ENCODE data around the gene LEMD3.

Gene LEMD3

GRCh38 chr12:65169320-65170208 is at the start of gene LEMD3:
Gene LEMD3 (plus strand): TSS chr12:65169583. CDS start chr12:65169597, 14 bp downstream.
- peak; percentile 93 for DNase-seq

GRCh38 chr12:65121049-65121955 is 48.1 kb upstream of the LEMD3 start, which contains the start of gene WIF1:
Gene WIF1 (minus strand): TSS chr12:65121305. CDS start chr12:65121191, 114 bp downstream.
- peak; percentile 5 for DNase-seq

- DNase-seq = no peak
Observed at GRCh38 chr12:65121956-65122469, 47.4 kb upstream of the LEMD3 start.

GRCh38 chr12:65122703-65123102 is 46.7 kb upstream of the LEMD3 start:
- DNase-seq = no peak

- DNase-seq = no peak
Observed at GRCh38 chr12:65123435-65124063, 45.8 kb upstream of the LEMD3 start.

GRCh38 chr12:65125247-65125646 is 44.1 kb upstream of the LEMD3 start:
- DNase-seq = no peak

GRCh38 chr12:65125975-65126374 is 43.4 kb upstream of the LEMD3 start:
- no peak for DNase-seq

GRCh38 chr12:65126482-65126881 is 42.9 kb upstream of the LEMD3 start:
- no peak for DNase-seq

GRCh38 chr12:65133879-65134278 is 35.5 kb upstream of the LEMD3 start:
- DNase-seq = no peak

- DNase-seq = no peak
Observed at GRCh38 chr12:65139389-65139788, 30.0 kb upstream of the LEMD3 start.

GRCh38 chr12:65140738-65141137 is 28.6 kb upstream of the LEMD3 start:
- DNase-seq = no peak

GRCh38 chr12:65147312-65147905 is 22.0 kb upstream of the LEMD3 start:
- DNase-seq = no peak

GRCh38 chr12:65152012-65152411 is 17.4 kb upstream of the LEMD3 start:
- no peak for DNase-seq

GRCh38 chr12:65152596-65152995 is 16.8 kb upstream of the LEMD3 start:
- no peak for DNase-seq

- no peak for DNase-seq
Observed at GRCh38 chr12:65155784-65156183, 13.6 kb upstream of the LEMD3 start.

- DNase-seq = no peak
Observed at GRCh38 chr12:65156366-65156841, 13.0 kb upstream of the LEMD3 start.

GRCh38 chr12:65157091-65157490 is 12.3 kb upstream of the LEMD3 start:
- DNase-seq = no peak

GRCh38 chr12:65162609-65163008 is 6.8 kb upstream of the LEMD3 start:
- no peak for DNase-seq

- no peak for DNase-seq
Observed at GRCh38 chr12:65164244-65164643, 5.1 kb upstream of the LEMD3 start.

GRCh38 chr12:65164774-65165173 is 4.6 kb upstream of the LEMD3 start:
- no peak for DNase-seq

- DNase-seq = no peak
Observed at GRCh38 chr12:65168681-65169319, 583 bp upstream of the LEMD3 start.
